Small intestine (tissue), 7 donors: ENCODE results near the gene CDK17. TPM values are rescaled to one million over a fixed set of nuclear protein-coding genes. Genes with fewer than 3 reads are reported as not detected.
A peak's percentile ranks its signal among the peaks of the same experiment; 100 is the strongest.
"Not testable (repeated sequence)": the region's sequence is repeated elsewhere in the genome, so short reads cannot be mapped to it uniquely, and the experiment has no call there.

Experiments
- DNase-seq, 2 donors: peaks; one replicate each; pipeline versions ENCODE4 v3.0.0 to v3.0.0-alpha.2; 2013
- FAIRE-seq: peaks from 2 replicates; lab custom pipeline; 2012; peaks lifted over from hg19 to GRCh38; lab: Jason Lieb, UNC
- H3K27ac ChIP-seq, 3 donors: one replicate each; pipeline ENCODE4 v1.5.1; 2013; ENCODE audit warnings: low read length in 2 of 3, mild to moderate bottlenecking in 2 of 3, control low read depth in 1 of 3, inconsistent platforms in 1 of 3, low read depth in 1 of 3, moderate library complexity in 1 of 3
- H3K27me3 ChIP-seq, 3 donors: one replicate each; pipeline ENCODE4 v1.6.1; 2013; ENCODE audit warnings: low read length in 3 of 3, inconsistent platforms in 1 of 3; ENCODE audit not compliant: control insufficient read depth in 3 of 3, insufficient read depth in 3 of 3
- H3K36me3 ChIP-seq, 3 donors: one replicate each; pipeline ENCODE4 v1.6.1; 2013; ENCODE audit warnings: low read length in 3 of 3, inconsistent platforms in 1 of 3, low read depth in 1 of 3, mild to moderate bottlenecking in 1 of 3, moderate library complexity in 1 of 3; ENCODE audit not compliant: control insufficient read depth in 3 of 3, insufficient read depth in 2 of 3
- H3K4me1 ChIP-seq, 3 donors: one replicate each; pipeline ENCODE4 v1.6.1; 2013; ENCODE audit warnings: low read length in 2 of 3, inconsistent platforms in 1 of 3, low read depth in 1 of 3, mild to moderate bottlenecking in 1 of 3, moderate library complexity in 1 of 3; ENCODE audit not compliant: control insufficient read depth in 3 of 3, insufficient read depth in 2 of 3
- H3K4me3 ChIP-seq, 3 donors: one replicate each; pipeline ENCODE4 v1.5.1; 2013; ENCODE audit warnings: low read length in 3 of 3, control low read depth in 1 of 3, inconsistent platforms in 1 of 3, low read depth in 1 of 3, mild to moderate bottlenecking in 1 of 3, moderate library complexity in 1 of 3
- H3K9me3 ChIP-seq, 2 donors: one replicate each; pipeline ENCODE4 v1.6.1; 2013; ENCODE audit warnings: low read depth in 1 of 2, low read length in 1 of 2; ENCODE audit not compliant: control insufficient read depth in 2 of 2, insufficient read depth in 1 of 2
- WGBS, 3 donors: extraction: QIAGEN DNeasy Blood & Tissue Kit; methylation state at CpG; one replicate each; pipeline ENCODE4 v1.1.7; 2013; 5-methylcytosine and 5-hydroxymethylcytosine counted together
- polyA plus RNA-seq, 4 donors: library from polyadenylated mRNA; stranded (reverse) in 3 of 4; unstranded in 1 of 4; fragments of 200-250 nt in 3 of 4; fragments of 120-200 nt in 1 of 4; gene quantifications; one replicate each; pipeline versions ENCODE4 v1.2.1 to v1.2.3, GENCODE V29; 2013
- donor health status: healthy with polysubstance abuse.
- donor health status: control.
- donor health status: control.
- donor health status: Bipolar disorder and iron deficiency.
- donor health status: healthy.

Gene CDK17
- polyA plus RNA-seq, 4 donors, result 7.6 to 29.8 (median 8.4) TPM

- no peak overlapping the region for H3K4me3 ChIP-seq
- H3K36me3 ChIP-seq, result no peaks in the 10 kb centered on the region
- no peaks in the 10 kb centered on the region for H3K27me3 ChIP-seq
- 65 to 86% (median 76%) methylated on average over 3 of the region's 3 CpGs for WGBS, 3 donors
- H3K9me3 ChIP-seq, result no peaks in the 10 kb centered on the region
- H3K4me1 ChIP-seq, result no peaks in the 10 kb centered on the region
- H3K27ac ChIP-seq, result no peak overlapping the region
- DNase-seq, result no peak
- FAIRE-seq, result no peak
These were observed 38.1 kb upstream of the CDK17 start for GRCh38 chr12:96438330-96438729.

- FAIRE-seq (no peak), DNase-seq (no peak)
- Histone ChIP-seq H3K27ac (no peak overlapping the region), H3K36me3 (no peaks in the 10 kb centered on the region), H3K4me1 (no peaks in the 10 kb centered on the region), H3K4me3 (no peak overlapping the region), H3K9me3 (no peaks in the 10 kb centered on the region), H3K27me3 (no peaks in the 10 kb centered on the region)
- 47 to 94% (median 87%) methylated on average over 1 of the region's 1 CpG for WGBS, 3 donors
These were observed 36.9 kb upstream of the CDK17 start for GRCh38 chr12:96437171-96437445.

GRCh38 chr12:96436366-96437170 is 36.3 kb upstream of the CDK17 start:
- no peak for FAIRE-seq
- no peak overlapping the region for H3K4me3 ChIP-seq
- WGBS, 3 donors, result 77 to 83% (median 79%) methylated on average over 8 of the region's 8 CpGs

GRCh38 chr12:96434107-96434506 is 33.9 kb upstream of the CDK17 start:
- H3K27ac ChIP-seq, result peak overlapping the region in 1 of 3 donors; percentile 56
- no peak overlapping the region for H3K4me3 ChIP-seq
- no peaks in the 10 kb centered on the region for H3K36me3 ChIP-seq
- no peaks in the 10 kb centered on the region for H3K9me3 ChIP-seq
- no peaks in the 10 kb centered on the region for H3K27me3 ChIP-seq
- DNase-seq (peak; percentile 11 to 69), FAIRE-seq (no peak)
- H3K4me1 ChIP-seq, result no peaks in the 10 kb centered on the region
- WGBS, 3 donors, result 41 to 66% (median 46%) methylated on average over 6 of the region's 6 CpGs

More at GRCh38 chr12:96436366-96437170, 36.3 kb upstream of the CDK17 start:
- H3K27ac ChIP-seq, result no peak overlapping the region
- H3K9me3 ChIP-seq, result no peaks in the 10 kb centered on the region
- no peak for DNase-seq
- no peaks in the 10 kb centered on the region for H3K27me3 ChIP-seq
- H3K36me3 ChIP-seq, result no peaks in the 10 kb centered on the region
- no peaks in the 10 kb centered on the region for H3K4me1 ChIP-seq

- H3K4me1 ChIP-seq, H3K36me3 ChIP-seq, H3K4me3 ChIP-seq, H3K27ac ChIP-seq, H3K9me3 ChIP-seq, H3K27me3 ChIP-seq, FAIRE-seq, DNase-seq: not testable (repeated sequence)
- 77 to 91% (median 84%) methylated on average over 4 of the region's 4 CpGs for WGBS, 3 donors
These were observed 32.5 kb upstream of the CDK17 start for GRCh38 chr12:96432496-96433321.

- WGBS, 3 donors, result 88 to 94% (median 93%) methylated on average over 6 of the region's 6 CpGs
- no peak overlapping the region for H3K4me3 ChIP-seq
- DNase-seq, result no peak
- H3K27me3 ChIP-seq, result no peaks in the 10 kb centered on the region
- no peak overlapping the region for H3K27ac ChIP-seq
- no peaks in the 10 kb centered on the region for H3K36me3 ChIP-seq
- H3K9me3 ChIP-seq, result no peaks in the 10 kb centered on the region
- no peak for FAIRE-seq
- H3K4me1 ChIP-seq, result no peaks in the 10 kb centered on the region
These were observed 30.8 kb upstream of the CDK17 start for GRCh38 chr12:96431067-96431466.

- Histone ChIP-seq H3K27ac (peak overlapping the region in 2 of 3 donors; percentile 54 to 86), H3K36me3 (no peaks in the 10 kb centered on the region), H3K4me1 (no peaks in the 10 kb centered on the region), H3K27me3 (no peaks in the 10 kb centered on the region), H3K9me3 (no peaks in the 10 kb centered on the region), H3K4me3 (no peak overlapping the region)
- DNase-seq (peak in 1 of 2 donors; percentile 26), FAIRE-seq (no peak)
- WGBS, 3 donors, result 40 to 64% (median 58%) methylated on average over 6 of the region's 6 CpGs
These were observed 27.1 kb upstream of the CDK17 start for GRCh38 chr12:96427269-96427729.

GRCh38 chr12:96425951-96426350 is 25.7 kb upstream of the CDK17 start:
- Histone ChIP-seq H3K4me1 (no peaks in the 10 kb centered on the region), H3K27me3 (no peaks in the 10 kb centered on the region), H3K36me3 (no peaks in the 10 kb centered on the region), H3K27ac (no peak overlapping the region), H3K4me3 (no peak overlapping the region), H3K9me3 (no peaks in the 10 kb centered on the region)
- DNase-seq (no peak), FAIRE-seq (no peak)
- WGBS, 3 donors, result 82 to 90% (median 86%) methylated on average over 3 of the region's 3 CpGs
